Caki2 (cell line): ENCODE data around the gene ATP1B2. TPM values are rescaled to one million over a fixed set of nuclear protein-coding genes. Genes with fewer than 3 reads are reported as not detected.
"Not testable (repeated sequence)": the region's sequence is repeated elsewhere in the genome, so short reads cannot be mapped to it uniquely, and the experiment has no call there.

Source experiments
- DNase-seq: peaks from one replicate; pipeline ENCODE4 v3.0.0-alpha.2; 2015; ENCODE audit warnings: low read depth
- in situ Hi-C: cut with HindIII; loops from 2 replicates; pipeline ENCODE4 v1.10.0; 2016; ENCODE audit warnings: low sequenced_read_pairs, low pct_unique_long_range_greater_than_20kb, mixed read lengths
- total RNA-seq: library from RNA; depleted of rRNA; stranded (reverse); fragments of >200 nt; shearing (Covaris generic); gene quantifications from 2 replicates; pipeline ENCODE4 v1.2.3, GENCODE V29; 2014; ENCODE audit warnings: low replicate concordance; rRNA removed

Gene ATP1B2
- total RNA-seq: not detected in 2 replicates

- in situ Hi-C loops: no loop called here
- no peak for DNase-seq
These were observed at the start of gene ATP1B2 for GRCh38 chr17:7650509-7651096. TSS of gene ATP1B2 (plus strand) at chr17:7650926. CDS start at chr17:7651519, 593 bp downstream.

- in situ Hi-C loops: no loop called here
- no peak for DNase-seq
These were observed 44.4 kb upstream of the ATP1B2 start for GRCh38 chr17:7606280-7606679.

- DNase-seq: no peak
- in situ Hi-C loops: no loop called here
These were observed 40.1 kb upstream of the ATP1B2 start for GRCh38 chr17:7610641-7611040.

- in situ Hi-C loops: no loop called here
- no peak for DNase-seq
These were observed 39.0 kb upstream of the ATP1B2 start for GRCh38 chr17:7611635-7612293.

DNA sequence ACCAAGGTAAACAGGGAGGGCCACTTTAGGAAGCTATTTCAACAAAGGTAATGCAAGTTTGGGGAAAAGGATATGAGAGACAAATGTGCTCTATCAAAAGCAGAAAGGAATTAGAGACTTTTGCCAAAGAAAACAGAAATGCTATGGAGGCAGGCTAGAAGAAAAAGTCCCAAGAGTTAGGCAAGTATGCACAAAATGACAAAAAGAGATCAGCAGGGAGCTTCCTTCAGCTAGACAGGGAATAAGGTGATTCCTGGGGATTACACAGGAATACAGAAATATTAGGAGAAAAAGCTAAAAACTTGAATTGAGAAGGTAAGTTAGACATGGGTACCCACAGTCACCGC, 38.5 kb upstream of the ATP1B2 start:
- DNase-seq: no peak
- in situ Hi-C loops: no loop called here

DNA sequence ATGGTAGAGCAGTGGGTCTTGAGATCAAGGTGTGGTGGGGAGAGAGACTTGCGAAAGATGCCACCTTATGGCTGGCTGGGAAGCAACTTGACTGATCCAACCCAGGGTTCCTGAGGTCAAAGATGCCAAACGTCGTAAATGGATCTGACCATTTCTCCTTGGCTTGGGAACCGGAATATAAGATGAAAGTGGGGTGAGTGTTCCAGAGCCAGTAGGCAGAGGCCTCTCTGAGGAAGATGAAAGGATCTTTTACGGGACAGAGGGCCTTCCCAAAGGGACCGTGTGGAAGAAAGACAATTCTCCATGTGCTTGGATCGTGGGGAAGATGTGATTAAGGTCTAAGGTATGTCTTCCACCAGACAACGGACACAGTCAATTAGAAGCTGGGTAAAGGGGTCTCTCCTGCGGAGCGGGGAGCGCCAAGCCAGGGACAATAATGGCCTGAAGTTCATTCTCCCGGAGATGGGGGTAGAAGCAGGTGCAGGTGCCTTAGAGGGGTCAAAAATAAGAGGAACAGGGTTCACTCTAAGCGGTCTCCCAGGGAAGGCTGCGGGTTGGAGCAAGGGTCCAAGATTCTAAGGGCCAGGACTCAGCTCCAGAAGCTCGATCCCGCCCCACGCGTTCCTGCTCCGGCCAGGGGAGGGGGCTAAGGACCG, 36.8 kb upstream of the ATP1B2 start:
- in situ Hi-C loops: no loop called here
- no peak for DNase-seq

- peak; percentile 100 for DNase-seq
- in situ Hi-C loops: no loop called here
These were observed 36.1 kb upstream of the ATP1B2 start, which contains the start of gene FXR2 for GRCh38 chr17:7614425-7615264. TSS of gene FXR2 (minus strand) at chr17:7614897. CDS start at chr17:7614532, 365 bp downstream.

- in situ Hi-C loops: no loop called here
- DNase-seq: no peak
These were observed 35.4 kb upstream of the ATP1B2 start for GRCh38 chr17:7615265-7615747.

DNA sequence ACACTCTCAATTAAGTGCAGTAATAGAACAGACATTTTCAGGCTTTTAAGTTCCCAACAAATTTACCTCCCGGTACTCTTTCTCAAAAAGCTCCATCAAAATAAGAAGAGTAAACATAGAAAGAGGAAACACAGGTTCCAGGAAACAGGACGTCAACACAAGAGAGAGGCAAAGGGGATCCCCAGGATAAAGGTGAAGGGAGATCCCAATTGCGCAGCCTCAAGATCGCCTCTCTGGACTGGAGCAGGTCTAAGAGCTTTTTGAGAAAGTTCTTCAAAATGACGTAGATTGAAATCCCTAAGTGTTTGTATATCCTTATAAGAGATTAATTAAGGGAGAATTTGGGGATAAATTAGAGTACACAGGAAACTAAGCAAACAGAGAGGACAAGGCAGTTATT, 32.1 kb upstream of the ATP1B2 start:
- in situ Hi-C loops: no loop called here
- no peak for DNase-seq

- in situ Hi-C loops: no loop called here
- no peak for DNase-seq
These were observed 29.9 kb upstream of the ATP1B2 start for GRCh38 chr17:7620835-7621234.

GRCh38 chr17:7623661-7624060, 27.1 kb upstream of the ATP1B2 start:
- no peak for DNase-seq
- in situ Hi-C loops: no loop called here

GRCh38 chr17:7625749-7626148, 25.0 kb upstream of the ATP1B2 start:
- DNase-seq, in situ Hi-C loops: not testable (repeated sequence)

GRCh38 chr17:7626307-7626706, 24.4 kb upstream of the ATP1B2 start:
- in situ Hi-C loops: no loop called here
- no peak for DNase-seq

DNA sequence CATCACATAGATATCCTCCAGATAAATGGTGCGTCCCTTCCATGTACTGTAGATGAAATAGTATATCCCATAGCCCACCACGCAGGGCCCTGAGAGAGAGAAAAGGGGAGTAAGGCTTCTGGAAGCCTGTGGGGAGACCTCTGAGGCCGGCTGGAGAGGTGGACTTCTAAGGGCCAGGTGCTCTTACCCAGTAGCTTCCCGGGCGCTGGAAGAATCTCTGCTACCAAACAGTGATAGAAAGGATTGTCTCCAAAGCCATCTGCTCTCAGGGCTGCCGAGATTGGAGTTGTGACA, 23.8 kb upstream of the ATP1B2 start:
- no peak for DNase-seq
- in situ Hi-C loops: no loop called here

- DNase-seq: peak; percentile 83
- in situ Hi-C loops: no loop called here
These were observed 23.2 kb upstream of the ATP1B2 start, which contains the start of gene SAT2 for GRCh38 chr17:7627250-7628121. TSS of gene SAT2 (minus strand) at chr17:7627821. CDS start at chr17:7627635, 186 bp downstream.

DNA sequence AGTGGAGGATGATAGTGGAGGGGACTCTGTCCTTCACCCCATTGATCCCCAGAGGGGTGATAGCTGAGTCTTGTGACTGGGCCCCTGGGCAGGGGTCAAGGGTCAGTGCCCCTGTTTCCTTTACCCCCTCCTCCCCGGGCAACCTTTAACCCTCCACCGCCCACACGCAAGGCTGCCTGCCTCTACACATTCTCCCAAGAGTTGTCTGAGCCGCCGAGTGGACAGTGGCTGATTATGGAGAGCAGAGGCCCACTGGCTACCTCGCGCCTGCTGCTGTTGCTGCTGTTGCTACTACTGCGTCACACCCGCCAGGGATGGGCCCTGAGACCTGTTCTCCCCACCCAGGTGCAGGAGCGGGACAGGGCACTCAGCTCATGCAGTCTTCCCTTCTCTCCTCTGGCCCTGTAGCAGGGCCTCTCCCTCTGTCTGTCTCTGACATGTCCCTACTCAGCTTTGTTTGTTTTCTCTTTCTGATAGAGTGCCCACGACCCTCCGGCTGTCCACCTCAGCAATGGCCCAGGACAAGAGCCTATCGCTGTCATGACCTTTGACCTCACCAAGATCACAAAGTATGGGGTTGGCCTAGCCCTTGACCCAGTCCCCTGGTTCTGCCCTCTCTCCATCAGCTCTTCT, 20.7 kb upstream of the ATP1B2 start, which contains the start of gene SHBG:
Gene SHBG (plus strand): TSS at position 197 of the 633 bp plus-strand sequence. CDS start 38 bp downstream, at position 235.
- no peak for DNase-seq
- in situ Hi-C loops: no loop called here
